Muscle layer of duodenum (tissue), 2 donors: Measurements from ENCODE around the gene MCM3AP.
A peak's percentile ranks its signal among the peaks of the same experiment; 100 is the strongest.

ENCODE experiments used
- H3K27ac ChIP-seq: one replicate; pipeline ENCODE4 v1.7.0; 2013; ENCODE audit warnings: mild to moderate bottlenecking, low read length
- H3K27me3 ChIP-seq: one replicate; pipeline ENCODE4 v1.7.0; 2013; ENCODE audit warnings: low read depth, mild to moderate bottlenecking, control low read depth, low read length
- H3K36me3 ChIP-seq, 2 donors: one replicate each; pipeline ENCODE4 v1.7.0; 2013; ENCODE audit warnings: low read length in 2 of 2, control low read depth in 1 of 2, mild to moderate bottlenecking in 1 of 2; ENCODE audit not compliant: insufficient read depth in 2 of 2, control insufficient read depth in 1 of 2
- H3K4me1 ChIP-seq, 2 donors: one replicate each; pipeline ENCODE4 v1.7.0; 2013; ENCODE audit warnings: low read length in 2 of 2, mild to moderate bottlenecking in 2 of 2, control low read depth in 1 of 2, moderate library complexity in 1 of 2; ENCODE audit not compliant: insufficient read depth in 2 of 2, control insufficient read depth in 1 of 2
- H3K4me3 ChIP-seq, 2 donors: one replicate each; pipeline ENCODE4 v1.7.0; 2013; ENCODE audit warnings: low read length in 2 of 2, low read depth in 1 of 2, mild to moderate bottlenecking in 1 of 2
- H3K9me3 ChIP-seq, 2 donors: one replicate each; pipeline ENCODE4 v1.7.0; 2013; ENCODE audit warnings: low read length in 2 of 2, control low read depth in 1 of 2, mild to moderate bottlenecking in 1 of 2; ENCODE audit not compliant: control insufficient read depth in 1 of 2
- donor health status: healthy.

The MCM3AP gene

GRCh38 chr21:46307625-46308024 is 22.2 kb upstream of the MCM3AP start:
- Histone ChIP-seq H3K27me3 (no peaks in the 10 kb centered on the region), H3K4me3 (no peak overlapping the region), H3K27ac (no peak overlapping the region), H3K9me3 (no peaks in the 10 kb centered on the region), H3K36me3 (peaks cover 0 to 6% of the 10 kb centered on the region in 2 donors), H3K4me1 (no peaks in the 10 kb centered on the region)

GRCh38 chr21:46304955-46305354 is 19.5 kb upstream of the MCM3AP start:
- Histone ChIP-seq H3K27me3 (no peaks in the 10 kb centered on the region), H3K4me1 (no peaks in the 10 kb centered on the region), H3K4me3 (no peak overlapping the region), H3K36me3 (peaks cover 0 to 18% of the 10 kb centered on the region in 2 donors), H3K27ac (no peak overlapping the region), H3K9me3 (no peaks in the 10 kb centered on the region)

- Histone ChIP-seq H3K4me1 (no peaks in the 10 kb centered on the region), H3K27me3 (no peaks in the 10 kb centered on the region), H3K4me3 (no peak overlapping the region), H3K36me3 (peaks cover 0 to 18% of the 10 kb centered on the region in 2 donors), H3K27ac (no peak overlapping the region), H3K9me3 (no peaks in the 10 kb centered on the region)
These were observed 19.0 kb upstream of the MCM3AP start for GRCh38 chr21:46304437-46304836.

DNA sequence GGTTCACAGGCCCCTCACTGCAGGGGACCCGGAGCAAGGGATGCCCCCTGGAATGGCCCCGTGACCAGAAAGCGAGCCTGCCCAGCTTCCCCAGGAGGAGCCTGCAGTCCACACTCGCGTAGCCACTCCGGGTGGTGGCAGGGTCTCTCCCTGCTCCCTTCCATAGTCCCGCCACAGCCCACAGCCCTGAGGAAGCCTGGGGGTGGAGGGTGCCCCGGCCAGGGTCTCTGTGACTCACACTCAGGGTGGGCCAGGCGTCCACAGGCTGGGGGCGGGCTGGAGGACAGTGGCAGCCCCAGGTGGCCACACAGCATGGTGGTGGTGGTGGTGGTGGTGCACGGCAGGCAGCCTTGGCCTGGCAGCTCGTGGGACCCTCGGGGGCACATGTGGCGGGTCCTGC is 16.3 kb upstream of the MCM3AP start:
- H3K4me3 ChIP-seq = no peak overlapping the region
- peaks cover 0 to 12% of the 10 kb centered on the region in 2 donors for H3K4me1 ChIP-seq
- no peak overlapping the region for H3K27ac ChIP-seq
- H3K9me3 ChIP-seq = no peaks in the 10 kb centered on the region
- H3K27me3 ChIP-seq = no peaks in the 10 kb centered on the region
- H3K36me3 ChIP-seq = peaks cover 0 to 18% of the 10 kb centered on the region in 2 donors

GRCh38 chr21:46299167-46299566 is 13.8 kb upstream of the MCM3AP start:
- Histone ChIP-seq H3K27me3 (no peaks in the 10 kb centered on the region), H3K36me3 (peaks cover 0 to 12% of the 10 kb centered on the region in 2 donors), H3K4me3 (no peak overlapping the region), H3K4me1 (peaks cover 0 to 23% of the 10 kb centered on the region in 2 donors), H3K9me3 (no peaks in the 10 kb centered on the region), H3K27ac (no peak overlapping the region)

GRCh38 chr21:46297338-46298271 is 12.2 kb upstream of the MCM3AP start:
- Histone ChIP-seq H3K4me1 (peaks cover 0 to 23% of the 10 kb centered on the region in 2 donors), H3K36me3 (peaks cover 0 to 12% of the 10 kb centered on the region in 2 donors), H3K27me3 (no peaks in the 10 kb centered on the region), H3K4me3 (peak overlapping the region; percentile 33 to 55), H3K27ac (no peak overlapping the region), H3K9me3 (no peaks in the 10 kb centered on the region)

- H3K27ac ChIP-seq = no peak overlapping the region
- H3K4me3 ChIP-seq = peak overlapping the region in 1 of 2 donors; percentile 9
These were observed 10.8 kb upstream of the MCM3AP start for GRCh38 chr21:46295996-46296752.

DNA sequence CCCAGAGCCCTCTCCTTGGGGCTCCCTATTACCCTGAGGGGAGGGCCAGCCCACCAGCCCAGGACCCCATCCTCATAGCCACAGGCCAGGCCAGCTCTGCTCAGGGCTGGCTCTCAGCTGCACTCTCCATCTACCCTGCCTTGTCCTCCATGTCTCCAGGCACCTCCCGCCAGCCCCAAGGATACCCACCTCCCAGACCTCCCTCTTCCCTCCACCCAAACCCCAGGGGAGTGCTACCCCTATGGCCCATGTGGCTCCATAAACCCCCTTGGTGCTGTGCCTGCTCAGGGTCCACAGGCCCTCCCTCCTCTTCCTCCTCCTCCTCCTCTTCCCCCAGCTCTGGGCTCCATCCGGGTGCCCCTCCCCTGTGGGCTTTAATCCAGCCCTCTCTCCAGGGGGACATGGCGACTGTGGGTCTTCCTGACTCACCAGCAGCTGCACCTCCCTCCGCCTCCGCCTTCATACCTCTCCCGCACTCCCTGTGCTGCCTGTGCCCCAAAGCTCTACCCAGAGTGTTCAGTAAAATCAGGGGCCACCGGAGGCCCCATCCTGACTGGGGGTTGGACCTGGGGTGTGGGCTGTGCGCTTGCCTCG is 9.9 kb upstream of the MCM3AP start:
- peaks cover 0 to 23% of the 10 kb centered on the region in 2 donors for H3K4me1 ChIP-seq
- no peaks in the 10 kb centered on the region for H3K9me3 ChIP-seq
- no peak overlapping the region for H3K27ac ChIP-seq
- peak overlapping the region in 1 of 2 donors; percentile 9 for H3K4me3 ChIP-seq
- H3K27me3 ChIP-seq = no peaks in the 10 kb centered on the region
- H3K36me3 ChIP-seq = peaks cover 0 to 9% of the 10 kb centered on the region in 2 donors

More at GRCh38 chr21:46295996-46296752, 10.8 kb upstream of the MCM3AP start:
- Histone ChIP-seq H3K27me3 (no peaks in the 10 kb centered on the region), H3K36me3 (peaks cover 0 to 9% of the 10 kb centered on the region in 2 donors), H3K9me3 (no peaks in the 10 kb centered on the region), H3K4me1 (peaks cover 0 to 23% of the 10 kb centered on the region in 2 donors)

DNA sequence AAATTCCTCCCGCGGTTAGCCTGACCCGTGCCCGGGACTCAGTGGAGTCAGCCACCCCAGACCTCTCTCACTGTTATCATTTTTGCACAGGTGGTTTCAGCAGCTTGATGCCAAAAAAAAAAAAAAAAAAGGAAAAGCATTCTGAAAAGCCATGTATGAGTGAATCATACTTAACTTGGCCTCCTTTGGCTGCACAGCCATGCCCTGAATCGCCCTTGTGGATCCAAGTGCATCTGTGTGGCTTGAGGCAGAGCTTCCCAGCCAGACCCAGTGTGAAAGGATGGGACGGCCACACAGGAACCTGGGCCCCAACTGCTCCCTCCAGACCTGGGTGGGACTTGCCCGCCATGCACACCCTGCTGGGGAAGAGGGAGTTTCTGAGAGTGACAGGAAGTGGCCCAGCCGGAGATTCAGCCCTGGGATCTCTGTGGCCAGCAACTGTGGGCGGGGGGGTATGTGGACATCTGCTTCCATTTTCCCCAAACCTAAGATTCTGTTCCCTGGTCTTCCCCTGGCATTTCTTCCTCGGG is 9.3 kb upstream of the MCM3AP start:
- H3K4me1 ChIP-seq = peaks cover 0 to 23% of the 10 kb centered on the region in 2 donors
- no peak overlapping the region for H3K27ac ChIP-seq
- H3K4me3 ChIP-seq = no peak overlapping the region
- H3K9me3 ChIP-seq = no peaks in the 10 kb centered on the region
- H3K27me3 ChIP-seq = no peaks in the 10 kb centered on the region
- peaks cover 0 to 9% of the 10 kb centered on the region in 2 donors for H3K36me3 ChIP-seq

GRCh38 chr21:46291561-46291960 is 6.2 kb upstream of the MCM3AP start:
- Histone ChIP-seq H3K36me3 (peaks cover 0 to 9% of the 10 kb centered on the region in 2 donors), H3K4me3 (no peak overlapping the region), H3K9me3 (no peaks in the 10 kb centered on the region), H3K27me3 (no peaks in the 10 kb centered on the region), H3K4me1 (peaks cover 0 to 11% of the 10 kb centered on the region in 2 donors), H3K27ac (no peak overlapping the region)
